HepG2 (cell line): Measurements from ENCODE around the gene DNAJB11. TPM values are rescaled to one million over a fixed set of nuclear protein-coding genes. Genes with fewer than 3 reads are reported as not detected.

ENCODE experiments used
- AGO2 ChIP-seq: fragments of 200-400 bp; formaldehyde crosslinking; optimal IDR thresholded peaks from 2 replicates; pipeline ENCODE3; 2017; ENCODE audit warnings: mild to moderate bottlenecking, low read depth, low read length, moderate library complexity
- AKAP8 ChIP-seq: sonication (generic); formaldehyde crosslinking; IDR thresholded peaks from 2 replicates; pipeline ENCODE4 v1.5.1; 2020; ENCODE audit warnings: mild to moderate bottlenecking, missing genetic modification reagents
- BRCA1 ChIP-seq: sonication (generic); formaldehyde crosslinking; IDR thresholded peaks from 2 replicates; pipeline ENCODE4 v1.4.0; 2020; ENCODE audit warnings: missing genetic modification reagents
- CREM ChIP-seq, 2 experiments: sonication (generic) in 1 of 2; formaldehyde crosslinking in 1 of 2; IDR thresholded peaks; 2 replicates each; pipeline versions ENCODE4 v1.4.0 to v1.6.1; 2016 to 2020; ENCODE audit warnings: antibody characterized with exemption in 1 of 2, mild to moderate bottlenecking in 1 of 2, missing genetic modification reagents in 1 of 2
- EP300 ChIP-seq, 3 experiments: sonication (generic) in 1 of 3; formaldehyde crosslinking in 1 of 3; IDR thresholded peaks; 2 replicates each; pipeline versions ENCODE4 v1.5.1 to v1.6.1; 2011 to 2020; ENCODE audit warnings: low read depth in 2 of 3, low read length in 2 of 3, borderline replicate concordance in 1 of 3, improper control_type of control experiment in 1 of 3, mild to moderate bottlenecking in 1 of 3, missing genetic modification reagents in 1 of 3, moderate library complexity in 1 of 3
- MYC ChIP-seq: sonication (generic); formaldehyde crosslinking; IDR thresholded peaks from 2 replicates; pipeline ENCODE4 v1.9.0; 2021; ENCODE audit warnings: missing genetic modification reagents, borderline replicate concordance
- PHF20 ChIP-seq: sonication (generic); formaldehyde crosslinking; IDR thresholded peaks from 2 replicates; pipeline ENCODE4 v1.5.0; 2020; ENCODE audit warnings: mild to moderate bottlenecking, missing genetic modification reagents
- PHF21A ChIP-seq: sonication (generic); formaldehyde crosslinking; IDR thresholded peaks from 2 replicates; pipeline ENCODE4 v1.5.0; 2020; ENCODE audit warnings: mild to moderate bottlenecking, missing genetic modification reagents
- RELA ChIP-seq: sonication (generic); formaldehyde crosslinking; IDR thresholded peaks from 2 replicates; pipeline ENCODE4 v1.4.0; 2020; ENCODE audit warnings: missing genetic modification reagents
- SOX6 ChIP-seq, 2 experiments: fragments of 450-650 bp in 1 of 2; sonication (generic) in 1 of 2; formaldehyde crosslinking in 1 of 2; IDR thresholded peaks; 2 replicates each; pipeline versions ENCODE4 v1.4.0 to v1.6.1; 2017 to 2020; ENCODE audit warnings: antibody characterized with exemption in 1 of 2, mild to moderate bottlenecking in 1 of 2, missing genetic modification reagents in 1 of 2
- STAG1 ChIP-seq: sonication (generic); formaldehyde crosslinking; IDR thresholded peaks from 2 replicates; pipeline ENCODE4 v1.4.0; 2020; ENCODE audit warnings: missing genetic modification reagents
- TAF15 ChIP-seq: fragments of 200-400 bp; formaldehyde crosslinking; IDR thresholded peaks from one replicate; pipeline ENCODE4 v1.6.1; 2018; ENCODE audit warnings: mild to moderate bottlenecking, low read depth, low read length; ENCODE audit not compliant: poor library complexity, severe bottlenecking
- THYN1 ChIP-seq: sonication (generic); formaldehyde crosslinking; IDR thresholded peaks from 2 replicates; pipeline ENCODE4 v1.8.1; 2023; ENCODE audit warnings: low read depth, mild to moderate bottlenecking, moderate library complexity, missing genetic modification reagents, borderline replicate concordance
- ZBTB42 ChIP-seq: sonication (generic); formaldehyde crosslinking; IDR thresholded peaks from 2 replicates; pipeline ENCODE4 v1.5.0; 2020; ENCODE audit warnings: mild to moderate bottlenecking, missing genetic modification reagents
- ZFP36L1 ChIP-seq: sonication (generic); formaldehyde crosslinking; IDR thresholded peaks from 2 replicates; pipeline ENCODE4 v1.8.0; 2022; ENCODE audit warnings: mild to moderate bottlenecking, missing genetic modification reagents, moderate library complexity
- ZKSCAN1 ChIP-seq: fragments of 150-350 bp; IDR thresholded peaks from 2 replicates; pipeline ENCODE4 v1.6.1; 2014; ENCODE audit warnings: low read length
- ZNF543 ChIP-seq: sonication (generic); formaldehyde crosslinking; IDR thresholded peaks from 2 replicates; pipeline ENCODE4 v1.4.0; 2020; ENCODE audit warnings: mild to moderate bottlenecking, missing genetic modification reagents
- ZNF614 ChIP-seq: IDR thresholded peaks from 2 replicates; pipeline ENCODE4 v1.6.1; 2018; ENCODE audit warnings: missing biosample characterization, missing genetic modification reagents, inconsistent platforms, borderline replicate concordance
- ZNF615 ChIP-seq: sonication (generic); formaldehyde crosslinking; IDR thresholded peaks from 2 replicates; pipeline ENCODE4 v1.5.0; 2020; ENCODE audit warnings: mild to moderate bottlenecking, missing genetic modification reagents, borderline replicate concordance
- ZNF773 ChIP-seq: sonication (generic); formaldehyde crosslinking; IDR thresholded peaks from 2 replicates; pipeline ENCODE4 v1.4.0; 2020; ENCODE audit warnings: missing genetic modification reagents, borderline replicate concordance
- ZNF879 ChIP-seq: sonication (generic); formaldehyde crosslinking; IDR thresholded peaks from 2 replicates; pipeline ENCODE4 v1.8.1; 2023; ENCODE audit warnings: missing genetic modification reagents
- polyA plus RNA-seq, 8 experiments: library from polyadenylated mRNA; depleted of rRNA in 3 of 8; stranded (reverse) in 7 of 8; unstranded in 1 of 8; fragments of >200 nt; fragmentation: Illumina TruSeq in 4 of 8; extraction: Trizol in 4 of 8; gene quantifications; 2 replicates each; pipeline versions ENCODE4 v1.2.1 to v1.2.3, GENCODE V29; 2011 to 2016; ENCODE audit warnings: low read depth in 4 of 8, missing spikeins in 1 of 8, mixed read lengths in 1 of 8; ENCODE audit not compliant: insufficient read depth in 1 of 8
- total RNA-seq, 5 experiments: library from RNA; depleted of rRNA; stranded (reverse); fragments of >200 nt; fragmentation: Illumina TruSeq; extraction: Trizol; gene quantifications; 2 replicates each; pipeline ENCODE4 v1.2.3, GENCODE V29; 2016; ENCODE audit warnings: low read depth in 1 of 5
- TF ChIP-seq, protein P1 (sequence below): sonication (generic); formaldehyde crosslinking; IDR thresholded peaks from 2 replicates; pipeline ENCODE4 v1.8.0; 2022; ENCODE audit warnings: low read depth, missing genetic modification reagents
- TF ChIP-seq, protein P2 (sequence below), 2 experiments: sonication (generic) in 1 of 2; formaldehyde crosslinking in 1 of 2; IDR thresholded peaks; 2 replicates each; pipeline versions ENCODE4 v1.4.0 to v1.6.1; 2018 to 2020; ENCODE audit warnings: missing genetic modification reagents in 2 of 2, borderline replicate concordance in 1 of 2, low read depth in 1 of 2, mild to moderate bottlenecking in 1 of 2, missing biosample characterization in 1 of 2
- TF ChIP-seq, protein P3 (sequence below): sonication (generic); IDR thresholded peaks from 2 replicates; pipeline ENCODE4 v1.6.1; 2016; ENCODE audit warnings: low read depth, borderline replicate concordance

DNAJB11 gene
- total and polyA plus RNA-seq, 2 of the 13 experiments (the other 11 are each of a cell fraction or from before 2014, with no cell fraction given), result 41.0 to 132 TPM

DNA sequence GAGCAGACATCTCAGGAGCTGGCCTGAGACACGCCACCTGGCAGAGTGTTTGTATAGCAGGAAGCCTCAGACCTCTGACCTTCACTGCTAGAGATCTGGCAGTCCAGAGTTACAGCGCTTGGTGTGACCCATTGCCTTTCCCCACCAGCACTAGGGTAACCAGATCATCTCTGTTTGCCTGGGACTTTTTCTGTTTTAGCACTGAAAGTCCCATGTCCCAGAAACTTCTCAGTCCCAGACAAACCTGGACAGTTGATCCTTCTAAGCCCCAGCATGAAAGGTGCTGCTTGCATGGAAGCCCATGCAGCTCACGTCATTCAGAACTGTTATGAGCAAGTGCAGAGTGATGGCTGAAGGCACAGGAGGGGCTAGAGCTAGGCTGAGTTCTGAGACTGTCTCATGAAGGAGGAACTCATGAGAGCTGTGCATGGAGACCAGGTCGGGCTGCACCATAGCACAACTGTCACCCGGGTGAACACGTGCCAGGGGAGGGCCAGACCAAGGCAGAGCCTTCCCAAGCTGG lies 24.1 kb downstream of the DNAJB11 start (continued):
- TF ChIP-seq, protein P1, sequence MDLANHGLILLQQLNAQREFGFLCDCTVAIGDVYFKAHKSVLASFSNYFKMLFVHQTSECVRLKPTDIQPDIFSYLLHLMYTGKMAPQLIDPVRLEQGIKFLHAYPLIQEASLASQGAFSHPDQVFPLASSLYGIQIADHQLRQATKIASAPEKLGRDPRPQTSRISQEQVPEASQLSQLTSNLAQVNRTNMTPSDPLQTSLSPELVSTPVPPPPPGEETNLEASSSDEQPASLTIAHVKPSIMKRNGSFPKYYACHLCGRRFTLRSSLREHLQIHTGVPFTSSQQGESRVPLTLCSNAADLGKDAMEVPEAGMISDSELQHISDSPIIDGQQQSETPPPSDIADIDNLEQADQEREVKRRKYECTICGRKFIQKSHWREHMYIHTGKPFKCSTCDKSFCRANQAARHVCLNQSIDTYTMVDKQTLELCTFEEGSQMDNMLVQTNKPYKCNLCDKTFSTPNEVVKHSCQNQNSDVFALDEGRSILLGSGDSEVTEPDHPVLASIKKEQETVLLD (CRISPR knock-in tag), result no peak
- no peak for TF ChIP-seq RELA
- TF ChIP-seq, protein P2, sequence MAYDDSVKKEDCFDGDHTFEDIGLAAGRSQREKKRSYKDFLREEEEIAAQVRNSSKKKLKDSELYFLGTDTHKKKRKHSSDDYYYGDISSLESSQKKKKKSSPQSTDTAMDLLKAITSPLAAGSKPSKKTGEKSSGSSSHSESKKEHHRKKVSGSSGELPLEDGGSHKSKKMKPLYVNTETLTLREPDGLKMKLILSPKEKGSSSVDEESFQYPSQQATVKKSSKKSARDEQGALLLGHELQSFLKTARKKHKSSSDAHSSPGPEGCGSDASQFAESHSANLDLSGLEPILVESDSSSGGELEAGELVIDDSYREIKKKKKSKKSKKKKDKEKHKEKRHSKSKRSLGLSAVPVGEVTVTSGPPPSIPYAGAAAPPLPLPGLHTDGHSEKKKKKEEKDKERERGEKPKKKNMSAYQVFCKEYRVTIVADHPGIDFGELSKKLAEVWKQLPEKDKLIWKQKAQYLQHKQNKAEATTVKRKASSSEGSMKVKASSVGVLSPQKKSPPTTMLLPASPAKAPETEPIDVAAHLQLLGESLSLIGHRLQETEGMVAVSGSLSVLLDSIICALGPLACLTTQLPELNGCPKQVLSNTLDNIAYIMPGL (CRISPR knock-in tag; IDR thresholded peaks at IDR 0.05; ENCODE audit: borderline replicate concordance in 1 of 2, low read depth in 1 of 2), result no peak
- TF ChIP-seq PHF20 (CRISPR knock-in tag), result no peak
- TF ChIP-seq ZNF879 (CRISPR knock-in tag), result no peak
- no peak for TF ChIP-seq CREM (IDR thresholded peaks at IDR 0.05)
- no peak for TF ChIP-seq CREM (CRISPR knock-in tag; IDR thresholded peaks at IDR 0.05)
- TF ChIP-seq EP300 (IDR thresholded peaks at IDR 0.05; ENCODE audit: low read depth in 2 of 2, low read length in 2 of 2), result no peak
- TF ChIP-seq EP300 (CRISPR knock-in tag; IDR thresholded peaks at IDR 0.05; ENCODE audit: borderline replicate concordance), result no peak
- TF ChIP-seq SOX6 (IDR thresholded peaks at IDR 0.05), result no peak
- TF ChIP-seq SOX6 (CRISPR knock-in tag; IDR thresholded peaks at IDR 0.05), result no peak
- no peak for TF ChIP-seq ZFP36L1 (CRISPR knock-in tag)
- TF ChIP-seq, protein P3, sequence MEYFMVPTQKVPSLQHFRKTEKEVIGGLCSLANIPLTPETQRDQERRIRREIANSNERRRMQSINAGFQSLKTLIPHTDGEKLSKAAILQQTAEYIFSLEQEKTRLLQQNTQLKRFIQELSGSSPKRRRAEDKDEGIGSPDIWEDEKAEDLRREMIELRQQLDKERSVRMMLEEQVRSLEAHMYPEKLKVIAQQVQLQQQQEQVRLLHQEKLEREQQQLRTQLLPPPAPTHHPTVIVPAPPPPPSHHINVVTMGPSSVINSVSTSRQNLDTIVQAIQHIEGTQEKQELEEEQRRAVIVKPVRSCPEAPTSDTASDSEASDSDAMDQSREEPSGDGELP, result no peak
- TF ChIP-seq TAF15, result no peak
- peak; percentile 62; the same call in 1 of the 2 replicates for TF ChIP-seq ZBTB42 (CRISPR knock-in tag)
- no peak for TF ChIP-seq AGO2
- TF ChIP-seq ZNF615 (CRISPR knock-in tag), result no peak
- peak; percentile 55; the same call in 1 of the 2 replicates for TF ChIP-seq MYC (CRISPR knock-in tag)
- no peak for TF ChIP-seq AKAP8 (CRISPR knock-in tag)
- no peak; the same call in 1 of the 2 replicates for TF ChIP-seq PHF21A (CRISPR knock-in tag)
- TF ChIP-seq THYN1 (CRISPR knock-in tag), result no peak
- no peak for TF ChIP-seq ZNF773 (CRISPR knock-in tag)
- no peak for TF ChIP-seq STAG1
- TF ChIP-seq ZNF543 (CRISPR knock-in tag), result no peak
- no peak for TF ChIP-seq BRCA1 (CRISPR knock-in tag)
- TF ChIP-seq ZNF614 (CRISPR knock-in tag), result no peak
- no peak for TF ChIP-seq ZKSCAN1
